Measurements from ENCODE around the gene TPGS1.

- TF ChIP-seq, protein P1, sequence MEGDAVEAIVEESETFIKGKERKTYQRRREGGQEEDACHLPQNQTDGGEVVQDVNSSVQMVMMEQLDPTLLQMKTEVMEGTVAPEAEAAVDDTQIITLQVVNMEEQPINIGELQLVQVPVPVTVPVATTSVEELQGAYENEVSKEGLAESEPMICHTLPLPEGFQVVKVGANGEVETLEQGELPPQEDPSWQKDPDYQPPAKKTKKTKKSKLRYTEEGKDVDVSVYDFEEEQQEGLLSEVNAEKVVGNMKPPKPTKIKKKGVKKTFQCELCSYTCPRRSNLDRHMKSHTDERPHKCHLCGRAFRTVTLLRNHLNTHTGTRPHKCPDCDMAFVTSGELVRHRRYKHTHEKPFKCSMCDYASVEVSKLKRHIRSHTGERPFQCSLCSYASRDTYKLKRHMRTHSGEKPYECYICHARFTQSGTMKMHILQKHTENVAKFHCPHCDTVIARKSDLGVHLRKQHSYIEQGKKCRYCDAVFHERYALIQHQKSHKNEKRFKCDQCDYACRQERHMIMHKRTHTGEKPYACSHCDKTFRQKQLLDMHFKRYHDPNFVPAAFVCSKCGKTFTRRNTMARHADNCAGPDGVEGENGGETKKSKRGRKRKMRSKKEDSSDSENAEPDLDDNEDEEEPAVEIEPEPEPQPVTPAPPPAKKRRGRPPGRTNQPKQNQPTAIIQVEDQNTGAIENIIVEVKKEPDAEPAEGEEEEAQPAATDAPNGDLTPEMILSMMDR (IDR thresholded peaks at IDR 0.05; ENCODE audit: borderline replicate concordance, extremely low read depth, low read length, poor library complexity, severe bottlenecking), result no peak
- no peak for TF ChIP-seq EZH2 (IDR thresholded peaks at IDR 0.05; ENCODE audit: borderline replicate concordance, low read depth, low read length, severe bottlenecking)
Measured at GRCh38 chr19:501646-502045, 5.7 kb upstream of the TPGS1 start.

Data from DND-41 (cell line).